HepG2 (cell line): ENCODE measurements around the gene HYAL2. TPM values are rescaled to one million over a fixed set of nuclear protein-coding genes. Genes with fewer than 3 reads are reported as not detected.
A peak's percentile ranks its signal among the peaks of the same experiment; 100 is the strongest.

ENCODE experiments used
- CBFB ChIP-seq: sonication (generic); formaldehyde crosslinking; IDR thresholded peaks from 2 replicates; pipeline ENCODE4 v1.4.0; 2020; ENCODE audit warnings: missing genetic modification reagents
- CENPX ChIP-seq: sonication (generic); formaldehyde crosslinking; IDR thresholded peaks from 2 replicates; pipeline ENCODE4 v1.9.0; 2021; ENCODE audit warnings: mild to moderate bottlenecking, missing genetic modification reagents, moderate library complexity
- GPN1 ChIP-seq: sonication (generic); formaldehyde crosslinking; IDR thresholded peaks from 2 replicates; pipeline ENCODE4 v1.5.1; 2020; ENCODE audit warnings: missing genetic modification reagents, borderline replicate concordance
- GRHL1 ChIP-seq: sonication (generic); formaldehyde crosslinking; conservative IDR thresholded peaks from 2 replicates; pipeline ENCODE4 v1.8.0; 2022; ENCODE audit warnings: missing genetic modification reagents
- HDAC6 ChIP-seq: fragments of 200-600 bp; sonication (generic); IDR thresholded peaks from 2 replicates; pipeline ENCODE4 v1.7.0; 2017; ENCODE audit warnings: mild to moderate bottlenecking, antibody characterized with exemption, low read length, low read depth
- IRF1 ChIP-seq: sonication (generic); formaldehyde crosslinking; IDR thresholded peaks from 2 replicates; pipeline ENCODE4 v1.4.0; 2020; ENCODE audit warnings: low read depth, mild to moderate bottlenecking, missing genetic modification reagents
- IRF9 ChIP-seq: sonication (generic); formaldehyde crosslinking; IDR thresholded peaks from 2 replicates; pipeline ENCODE4 v1.8.0; 2022; ENCODE audit warnings: missing genetic modification reagents, mild to moderate bottlenecking, borderline replicate concordance
- NRL ChIP-seq: sonication (generic); formaldehyde crosslinking; IDR thresholded peaks from 2 replicates; pipeline ENCODE4 v1.5.0; 2020; ENCODE audit warnings: missing genetic modification reagents, mild to moderate bottlenecking, moderate library complexity, borderline replicate concordance
- PLRG1 ChIP-seq: fragments of 450-650 bp; conservative IDR thresholded peaks from 2 replicates; pipeline ENCODE4 v1.6.1; 2016
- PLSCR1 ChIP-seq: sonication (generic); formaldehyde crosslinking; IDR thresholded peaks from 2 replicates; pipeline ENCODE4 v1.5.0; 2020; ENCODE audit warnings: missing genetic modification reagents, mild to moderate bottlenecking, borderline replicate concordance
- PPARG ChIP-seq: conservative IDR thresholded peaks from 2 replicates; pipeline ENCODE4 v1.6.1; 2016; ENCODE audit warnings: missing biosample characterization, missing genetic modification reagents
- RAD51 ChIP-seq: fragments of 450-650 bp; IDR thresholded peaks from 2 replicates; pipeline ENCODE4 v1.6.1; 2016; ENCODE audit warnings: borderline replicate concordance
- RNF2 ChIP-seq: fragments of 450-650 bp; conservative IDR thresholded peaks from 2 replicates; pipeline ENCODE4 v1.6.1; 2016; ENCODE audit warnings: low read depth
- SKIL ChIP-seq: sonication (generic); formaldehyde crosslinking; IDR thresholded peaks from 2 replicates; pipeline ENCODE4 v1.8.0; 2022; ENCODE audit warnings: missing genetic modification reagents, mild to moderate bottlenecking, moderate library complexity, borderline replicate concordance
- SSRP1 ChIP-seq: IDR thresholded peaks from 2 replicates; pipeline ENCODE4 v1.6.1; 2016; ENCODE audit warnings: control low read depth
- ZBTB44 ChIP-seq: sonication (generic); formaldehyde crosslinking; IDR thresholded peaks from 2 replicates; pipeline ENCODE4 v1.4.0; 2020; ENCODE audit warnings: missing genetic modification reagents
- ZFP36L2 ChIP-seq: sonication (generic); formaldehyde crosslinking; IDR thresholded peaks from 2 replicates; pipeline ENCODE4 v1.4.0; 2020; ENCODE audit warnings: missing genetic modification reagents
- ZKSCAN8 ChIP-seq: IDR thresholded peaks from 2 replicates; pipeline ENCODE4 v1.6.1; 2016; ENCODE audit warnings: borderline replicate concordance, missing genetic modification reagents, missing compliant biosample characterization
- ZMAT3 ChIP-seq: sonication (generic); formaldehyde crosslinking; conservative IDR thresholded peaks from 2 replicates; pipeline ENCODE4 v1.7.0; 2021; ENCODE audit warnings: missing genetic modification reagents
- ZNF225 ChIP-seq: sonication (generic); formaldehyde crosslinking; IDR thresholded peaks from 2 replicates; pipeline ENCODE4 v1.4.0; 2020; ENCODE audit warnings: mild to moderate bottlenecking, missing genetic modification reagents
- ZNF234 ChIP-seq: sonication (generic); formaldehyde crosslinking; conservative IDR thresholded peaks from 2 replicates; pipeline ENCODE4 v1.5.1; 2020; ENCODE audit warnings: mild to moderate bottlenecking, missing genetic modification reagents
- ZNF567 ChIP-seq: sonication (generic); formaldehyde crosslinking; IDR thresholded peaks from 2 replicates; pipeline ENCODE4 v1.8.1; 2023; ENCODE audit warnings: mild to moderate bottlenecking, missing genetic modification reagents, borderline replicate concordance
- ZNF747 ChIP-seq: sonication (generic); formaldehyde crosslinking; IDR thresholded peaks from 2 replicates; pipeline ENCODE4 v1.8.1; 2023; ENCODE audit warnings: missing genetic modification reagents, mild to moderate bottlenecking, borderline replicate concordance
- polyA plus RNA-seq, 8 experiments: library from polyadenylated mRNA; depleted of rRNA in 3 of 8; stranded (reverse) in 7 of 8; unstranded in 1 of 8; fragments of >200 nt; fragmentation: Illumina TruSeq in 4 of 8; extraction: Trizol in 4 of 8; gene quantifications; 2 replicates each; pipeline versions ENCODE4 v1.2.1 to v1.2.3, GENCODE V29; 2011 to 2016; ENCODE audit warnings: low read depth in 4 of 8, missing spikeins in 1 of 8, mixed read lengths in 1 of 8; ENCODE audit not compliant: insufficient read depth in 1 of 8
- total RNA-seq, 5 experiments: library from RNA; depleted of rRNA; stranded (reverse); fragments of >200 nt; fragmentation: Illumina TruSeq; extraction: Trizol; gene quantifications; 2 replicates each; pipeline ENCODE4 v1.2.3, GENCODE V29; 2016; ENCODE audit warnings: low read depth in 1 of 5

HYAL2 gene
- total and polyA plus RNA-seq, 2 of the 13 experiments (the other 11 are each of a cell fraction or from before 2014, with no cell fraction given), result 76.2 to 102 TPM

- TF ChIP-seq ZBTB44 (CRISPR knock-in tag) (no peak), IRF9 (CRISPR knock-in tag) (no peak), ZNF225 (CRISPR knock-in tag) (no peak), ZNF567 (CRISPR knock-in tag) (no peak), ZNF234 (CRISPR knock-in tag) (no peak), CENPX (no peak), PLSCR1 (CRISPR knock-in tag) (no peak), SKIL (CRISPR knock-in tag) (peak; percentile 96), RAD51 (no peak), HDAC6 (no peak), CBFB (no peak), ZMAT3 (peak; percentile 74; the same call in 1 of the 2 replicates), RNF2 (no peak), GRHL1 (CRISPR knock-in tag) (no peak), GPN1 (no peak), IRF1 (CRISPR knock-in tag) (no peak), PPARG (0 out of 2 replicates have a peak, but pooled peaks have one; percentile 20), NRL (no peak), ZFP36L2 (CRISPR knock-in tag) (no peak), SSRP1 (peak; percentile 86; the same call in 1 of the 2 replicates), PLRG1 (no peak), ZNF747 (CRISPR knock-in tag) (no peak), ZKSCAN8 (CRISPR knock-in tag) (no peak)
Measured at GRCh38 chr3:50271314-50271936, 51.1 kb downstream of the HYAL2 start (continued).
